Esophagus squamous epithelium (tissue), 5 donors: Measurements from ENCODE around the gene CORO7. TPM values are rescaled to one million over a fixed set of nuclear protein-coding genes. Genes with fewer than 3 reads are reported as not detected.
A peak's percentile ranks its signal among the peaks of the same experiment; 100 is the strongest.

Source experiments
- DNase-seq: peaks from one replicate; lab custom pipeline; 2025; lab: John Stamatoyannopoulos, UW
- H3K27ac ChIP-seq, 4 donors: fragments of 200-600 bp; sonication (generic); one replicate each; pipeline ENCODE4 v1.5.1; 2016 to 2019; ENCODE audit warnings: mild to moderate bottlenecking in 1 of 4
- H3K27me3 ChIP-seq, 4 donors: fragments of 200-600 bp; sonication (generic); 1 replicate in 3 of 4; 2 replicates in 1 of 4; pipeline versions ENCODE4 v1.5.1 to v1.6.0; 2017 to 2021; ENCODE audit warnings: antibody characterized with exemption in 1 of 4
- H3K36me3 ChIP-seq, 3 donors: fragments of 200-600 bp; sonication (generic); one replicate each; pipeline ENCODE4 v1.5.1; 2016 to 2019
- H3K4me1 ChIP-seq, 3 donors: fragments of 200-600 bp; sonication (generic); one replicate each; pipeline ENCODE4 v1.5.1; 2017 to 2019
- H3K4me3 ChIP-seq, 4 donors: fragments of 200-600 bp; sonication (generic); 1 replicate in 3 of 4; 2 replicates in 1 of 4; pipeline ENCODE4 v1.5.1; 2016 to 2019; ENCODE audit warnings: mild to moderate bottlenecking in 2 of 4, moderate library complexity in 1 of 4
- H3K9me3 ChIP-seq, 3 donors: fragments of 200-600 bp; sonication (generic); one replicate each; pipeline ENCODE4 v1.5.1; 2016 to 2019
- POLR2A ChIP-seq, 4 donors: fragments of 450-650 bp; IDR thresholded peaks; one replicate each; pipeline ENCODE4 v1.6.1; 2017; ENCODE audit warnings: antibody characterized with exemption in 4 of 4, mild to moderate bottlenecking in 4 of 4, moderate library complexity in 3 of 4
- WGBS, 2 donors: methylation state at CpG; one replicate each; pipeline ENCODE4 v1.1.5; 2018; 5-methylcytosine and 5-hydroxymethylcytosine counted together
- intact Hi-C: fragments of 100-400 bp; cut with DNase I; formaldehyde crosslinking; loops from one replicate; pipeline ENCODE4 v1.15.0; 2022
- total RNA-seq, 4 donors: library from RNA; depleted of rRNA; stranded (reverse); fragments of >200 nt; gene quantifications; one replicate each; pipeline ENCODE4 v1.1.0, GENCODE V29; 2016
- TF ChIP-seq, protein P1 (sequence below), 6 experiments: fragments of 450-650 bp in 4 of 6; fragments of 200-600 bp in 2 of 6; sonication (generic) in 2 of 6; IDR thresholded peaks; one replicate each; pipeline ENCODE4 v1.5.1; 2016 to 2019; ENCODE audit warnings: antibody characterized with exemption in 6 of 6, mild to moderate bottlenecking in 4 of 6, moderate library complexity in 4 of 6
- donor health status: DM: yes; HTN: yes; CAD: no.

CORO7 gene
- total RNA-seq = 10 to 100 TPM; 15.8 to 25.9 (median 17.8) TPM

DNA sequence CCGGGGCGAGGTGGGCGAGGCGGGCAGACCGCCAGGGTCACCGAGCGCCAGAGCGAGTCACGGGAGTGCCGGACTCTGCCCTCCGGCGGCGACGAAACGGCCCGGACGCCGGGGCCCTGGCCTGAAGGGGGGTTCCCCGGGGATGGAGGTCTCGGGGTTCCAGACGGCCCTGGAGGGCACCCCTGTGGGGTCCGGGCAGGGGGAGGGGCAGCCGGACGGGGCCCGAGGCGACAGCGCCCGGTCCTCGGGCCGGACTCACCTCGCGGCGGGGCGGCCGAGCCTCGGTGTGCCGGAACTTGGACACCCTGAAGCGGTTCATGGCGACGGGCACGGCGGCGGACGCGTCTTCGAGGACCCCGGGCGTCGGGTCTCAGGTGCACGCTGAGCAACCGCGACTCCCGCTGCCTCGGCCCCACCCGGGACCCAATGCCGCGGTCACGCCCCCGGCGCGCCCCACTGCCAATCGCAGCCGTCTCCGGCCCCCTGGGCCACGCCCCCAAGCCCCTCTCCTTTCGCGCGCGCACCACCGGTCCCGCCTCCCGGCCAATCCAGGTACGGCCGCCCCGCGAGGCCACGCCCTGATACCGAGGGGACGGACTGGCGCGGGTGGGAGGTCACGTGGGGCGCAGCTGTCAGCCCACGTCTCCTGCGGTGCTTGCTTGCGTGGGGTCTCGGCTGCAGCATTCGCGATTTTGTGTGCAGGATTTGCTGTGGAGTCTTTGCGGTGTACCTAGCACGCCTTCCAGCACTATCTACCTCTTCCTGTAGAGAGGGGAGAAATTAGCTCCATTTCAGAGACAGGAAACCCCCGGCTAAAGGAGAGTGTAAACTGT is at the start of gene CORO7:
Gene CORO7 (minus strand): TSS at position 397 of the 833 bp plus-strand sequence. CDS start 78 bp downstream, at position 319.
- peak within 1 kb of the TSS; percentile 83 to 93 (median 88) for H3K27ac ChIP-seq
- DNase-seq = peak; percentile 85
- WGBS, 2 donors = 0% methylated on average over 6 of the region's 92 CpGs; no CpG with 5 or more reads in 1 of the 2 donors

DNA sequence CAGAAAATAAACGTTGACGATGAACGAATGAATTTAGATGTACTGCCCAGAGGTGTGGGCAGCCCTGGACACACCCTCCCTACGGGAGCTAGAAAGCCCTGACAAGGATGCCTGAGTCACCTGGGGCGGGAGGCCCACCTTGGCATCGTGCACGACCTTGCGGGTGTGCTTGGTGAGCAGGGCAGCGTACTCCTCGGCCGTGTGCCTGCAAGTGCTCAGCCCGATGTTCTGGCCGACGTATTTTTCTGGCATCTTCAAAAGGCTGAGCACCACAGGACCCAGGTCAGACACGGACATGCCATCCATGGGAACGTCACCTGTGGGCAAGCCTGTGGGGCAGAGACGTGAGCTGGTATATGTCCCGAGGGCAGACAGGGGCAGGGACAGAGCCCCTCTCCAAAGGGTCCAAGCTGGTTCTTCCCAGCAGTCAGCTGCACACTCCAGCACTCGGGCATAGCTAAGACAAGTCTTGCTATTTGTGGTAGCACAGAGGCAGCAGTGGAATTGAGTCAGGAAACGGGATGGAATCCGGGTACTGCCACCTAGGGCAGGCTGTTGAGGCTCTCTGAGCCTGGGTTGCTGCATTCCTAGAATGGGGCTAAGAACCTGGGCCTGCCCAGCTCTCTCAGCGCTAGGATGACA is 47.2 kb upstream of the CORO7 start:
- TF ChIP-seq, protein P1, sequence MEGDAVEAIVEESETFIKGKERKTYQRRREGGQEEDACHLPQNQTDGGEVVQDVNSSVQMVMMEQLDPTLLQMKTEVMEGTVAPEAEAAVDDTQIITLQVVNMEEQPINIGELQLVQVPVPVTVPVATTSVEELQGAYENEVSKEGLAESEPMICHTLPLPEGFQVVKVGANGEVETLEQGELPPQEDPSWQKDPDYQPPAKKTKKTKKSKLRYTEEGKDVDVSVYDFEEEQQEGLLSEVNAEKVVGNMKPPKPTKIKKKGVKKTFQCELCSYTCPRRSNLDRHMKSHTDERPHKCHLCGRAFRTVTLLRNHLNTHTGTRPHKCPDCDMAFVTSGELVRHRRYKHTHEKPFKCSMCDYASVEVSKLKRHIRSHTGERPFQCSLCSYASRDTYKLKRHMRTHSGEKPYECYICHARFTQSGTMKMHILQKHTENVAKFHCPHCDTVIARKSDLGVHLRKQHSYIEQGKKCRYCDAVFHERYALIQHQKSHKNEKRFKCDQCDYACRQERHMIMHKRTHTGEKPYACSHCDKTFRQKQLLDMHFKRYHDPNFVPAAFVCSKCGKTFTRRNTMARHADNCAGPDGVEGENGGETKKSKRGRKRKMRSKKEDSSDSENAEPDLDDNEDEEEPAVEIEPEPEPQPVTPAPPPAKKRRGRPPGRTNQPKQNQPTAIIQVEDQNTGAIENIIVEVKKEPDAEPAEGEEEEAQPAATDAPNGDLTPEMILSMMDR (IDR thresholded peaks at IDR 0.05) = no peak
- TF ChIP-seq POLR2A (IDR thresholded peaks at IDR 0.05) = no peak
- Histone ChIP-seq H3K36me3 (peaks cover 0 to 98% (median under 1%) of the 10 kb centered on the region in 3 donors), H3K9me3 (no peaks in the 10 kb centered on the region), H3K27me3 (no peaks in the 10 kb centered on the region), H3K4me1 (peaks cover 0 to 9% (median 4%) of the 10 kb centered on the region in 3 donors), H3K4me3 (no peak overlapping the region), H3K27ac (no peak overlapping the region)
- DNase-seq = no peak
- intact Hi-C loops = no loop called here
- 64 to 80% methylated on average over 8 to 15 of the region's 22 CpGs for WGBS, 2 donors

More for the DNA sequence above, at the start of gene CORO7:
- Histone ChIP-seq H3K9me3 (no peaks in the 10 kb centered on the region), H3K4me3 (peak within 1 kb of the TSS; percentile 75 to 97 (median 88)), H3K27me3 (no peaks in the 10 kb centered on the region), H3K4me1 (peaks cover 10 to 45% (median 14%) of the 10 kb centered on the region in 3 donors), H3K36me3 (peaks cover 5 to 19% (median 6%) of the 10 kb centered on the region in 3 donors)
- TF ChIP-seq, protein P1 (IDR thresholded peaks at IDR 0.05) = peak in 5 of 6 experiments; percentile 3 to 32 (median 29)
- TF ChIP-seq POLR2A (IDR thresholded peaks at IDR 0.05) = peak in 3 of 4 donors; percentile 27 to 87 (median 78)
- intact Hi-C loops = no loop called here

DNA sequence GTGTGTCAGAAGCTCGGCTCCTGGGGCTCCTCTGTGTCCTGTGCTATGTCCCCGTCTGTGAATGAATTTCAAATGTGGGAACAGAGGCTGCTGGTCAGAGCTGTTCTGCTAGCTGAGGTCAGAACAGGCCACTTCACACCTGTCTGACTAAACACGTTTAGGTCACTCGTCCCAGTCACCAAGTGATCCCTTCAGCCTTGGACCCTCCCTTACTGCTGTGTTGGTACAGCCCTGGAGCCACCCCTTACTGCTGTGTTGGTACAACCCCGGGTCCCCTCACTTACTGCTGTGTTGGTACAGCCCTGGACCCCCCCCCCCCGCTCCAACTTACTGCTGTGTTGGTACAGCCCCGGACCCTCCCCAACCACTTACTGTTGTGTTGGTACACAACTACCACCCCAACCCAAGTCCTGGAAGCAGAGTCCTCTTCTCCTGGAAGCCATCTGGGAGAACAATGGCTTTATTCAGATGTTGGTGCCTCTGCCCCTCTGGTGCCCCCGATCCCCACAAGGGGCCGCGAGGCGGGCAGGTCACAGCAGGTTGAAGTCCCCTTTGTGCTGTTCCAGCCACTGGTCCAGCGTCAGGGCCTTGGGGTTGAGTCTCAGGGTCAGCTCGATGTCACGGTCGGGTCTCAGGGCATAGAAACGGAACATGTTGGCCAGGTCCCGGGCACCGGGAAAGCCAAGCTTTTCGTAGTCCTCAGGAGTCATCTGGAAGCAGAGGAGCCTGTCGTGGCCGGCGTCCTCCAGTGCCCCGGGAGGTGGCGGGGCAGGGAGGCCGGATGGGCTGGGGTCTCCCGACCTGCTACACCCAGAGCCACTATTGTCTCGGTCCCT is 45.1 kb upstream of the CORO7 start:
- peaks cover 0 to 100% (median 11%) of the 10 kb centered on the region in 3 donors for H3K36me3 ChIP-seq
- H3K4me1 ChIP-seq = peaks cover 0 to 10% (median 4%) of the 10 kb centered on the region in 3 donors
- no peaks in the 10 kb centered on the region for H3K9me3 ChIP-seq
- H3K27ac ChIP-seq = no peak overlapping the region
- intact Hi-C loops = no loop called here
- H3K4me3 ChIP-seq = no peak overlapping the region
- no peak for DNase-seq
- no peaks in the 10 kb centered on the region for H3K27me3 ChIP-seq
- WGBS, 2 donors = 71 to 81% methylated on average over 12 to 18 of the region's 27 CpGs
- TF ChIP-seq POLR2A (IDR thresholded peaks at IDR 0.05) = no peak
- TF ChIP-seq, protein P1 (IDR thresholded peaks at IDR 0.05) = no peak

DNA sequence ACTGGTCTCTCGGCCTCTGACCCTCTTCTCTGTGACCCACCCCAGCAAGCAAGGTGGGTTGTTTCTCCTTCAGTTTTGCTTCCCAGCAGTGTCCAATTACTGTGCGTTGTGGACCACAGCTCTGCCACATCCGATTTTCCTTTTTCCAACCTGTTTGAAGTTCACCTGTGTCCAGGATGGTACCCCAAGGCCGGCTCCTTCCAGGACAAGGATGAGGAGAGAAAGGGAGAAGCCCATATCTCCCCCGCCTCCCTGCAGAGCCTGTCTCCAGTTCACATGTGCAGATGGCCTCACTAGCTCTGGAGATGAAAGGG is 44.5 kb upstream of the CORO7 start:
- Histone ChIP-seq H3K9me3 (no peaks in the 10 kb centered on the region), H3K4me3 (no peak overlapping the region), H3K4me1 (peaks cover 0 to 10% (median 4%) of the 10 kb centered on the region in 3 donors), H3K27ac (no peak overlapping the region), H3K27me3 (no peaks in the 10 kb centered on the region), H3K36me3 (peaks cover 4 to 100% (median 17%) of the 10 kb centered on the region in 3 donors)
- WGBS, 2 donors = 78 to 88% methylated on average over 3 to 4 of the region's 5 CpGs
- no peak for TF ChIP-seq POLR2A (IDR thresholded peaks at IDR 0.05)
- TF ChIP-seq, protein P1 (IDR thresholded peaks at IDR 0.05) = no peak
- no peak for DNase-seq
- intact Hi-C loops = no loop called here
